ENCODE measurements around the gene STXBP5L.
"Not testable (repeated sequence)": the region's sequence is repeated elsewhere in the genome, so short reads cannot be mapped to it uniquely, and the experiment has no call there.

The STXBP5L gene

GRCh38 chr3:120928991-120929390 is 21.0 kb downstream of the STXBP5L start:
- no peak for DNase-seq (ENCODE audit: low spot score in 2 of 2)
- no peaks in the 10 kb centered on the region for H3K4me1 Mint-ChIP-seq
- H3K9me3 Mint-ChIP-seq = peaks cover 8% of the 10 kb centered on the region
- H3K36me3 Mint-ChIP-seq = no peaks in the 10 kb centered on the region
- no peak for ATAC-seq (ENCODE audit: low read depth)
- H3K4me3 Mint-ChIP-seq = no peak overlapping the region
- H3K27me3 Mint-ChIP-seq = no peaks in the 10 kb centered on the region
- H3K27ac Mint-ChIP-seq = no peak overlapping the region

- Mint-ChIP-seq H3K27me3 (no peaks in the 10 kb centered on the region), H3K4me1 (no peaks in the 10 kb centered on the region), H3K4me3 (no peak overlapping the region), H3K27ac (no peak overlapping the region), H3K36me3 (no peaks in the 10 kb centered on the region), H3K9me3 (peaks cover 8% of the 10 kb centered on the region)
- DNase-seq (ENCODE audit: low spot score in 2 of 2) = no peak
- no peak for ATAC-seq (ENCODE audit: low read depth)
Observed at GRCh38 chr3:120931593-120931992, 23.6 kb downstream of the STXBP5L start.

GRCh38 chr3:120956143-120956542 is 48.1 kb downstream of the STXBP5L start:
- H3K4me1 Mint-ChIP-seq = no peaks in the 10 kb centered on the region
- no peak overlapping the region for H3K4me3 Mint-ChIP-seq
- no peaks in the 10 kb centered on the region for H3K36me3 Mint-ChIP-seq
- no peak overlapping the region for H3K27ac Mint-ChIP-seq
- ATAC-seq (ENCODE audit: low read depth) = no peak
- H3K9me3 Mint-ChIP-seq = no peaks in the 10 kb centered on the region
- no peaks in the 10 kb centered on the region for H3K27me3 Mint-ChIP-seq
- DNase-seq (ENCODE audit: low spot score in 2 of 2) = no peak

GRCh38 chr3:120982608-120983320 is 74.8 kb downstream of the STXBP5L start:
- H3K9me3 Mint-ChIP-seq = peaks cover 20% of the 10 kb centered on the region
- DNase-seq (ENCODE audit: low spot score in 2 of 2) = no peak

GRCh38 chr3:120983321-120983665 is 75.3 kb downstream of the STXBP5L start:
- ATAC-seq (ENCODE audit: low read depth) (no peak), DNase-seq (ENCODE audit: low spot score in 2 of 2) (no peak)
- Mint-ChIP-seq H3K27ac (no peak overlapping the region), H3K4me3 (no peak overlapping the region), H3K27me3 (no peaks in the 10 kb centered on the region), H3K36me3 (no peaks in the 10 kb centered on the region), H3K9me3 (peaks cover 16% of the 10 kb centered on the region), H3K4me1 (no peaks in the 10 kb centered on the region)

More at GRCh38 chr3:120982608-120983320, 74.8 kb downstream of the STXBP5L start:
- Mint-ChIP-seq H3K27ac (no peak overlapping the region), H3K27me3 (no peaks in the 10 kb centered on the region), H3K36me3 (no peaks in the 10 kb centered on the region), H3K4me1 (no peaks in the 10 kb centered on the region), H3K4me3 (no peak overlapping the region)
- ATAC-seq (ENCODE audit: low read depth) = no peak

GRCh38 chr3:120983841-120984240 is 75.8 kb downstream of the STXBP5L start:
- DNase-seq (ENCODE audit: low spot score in 2 of 2) = no peak
- Mint-ChIP-seq H3K4me1 (no peaks in the 10 kb centered on the region), H3K27ac (no peak overlapping the region), H3K9me3 (peaks cover 16% of the 10 kb centered on the region), H3K27me3 (no peaks in the 10 kb centered on the region), H3K36me3 (no peaks in the 10 kb centered on the region), H3K4me3 (no peak overlapping the region)
- no peak for ATAC-seq (ENCODE audit: low read depth)

- no peak for ATAC-seq (ENCODE audit: low read depth)
- no peak overlapping the region for H3K27ac Mint-ChIP-seq
Observed at GRCh38 chr3:120985242-120985641, 77.2 kb downstream of the STXBP5L start.

GRCh38 chr3:120988994-120989393 is 81.0 kb downstream of the STXBP5L start:
- Mint-ChIP-seq H3K4me3 (no peak overlapping the region), H3K4me1 (no peaks in the 10 kb centered on the region), H3K9me3 (peaks cover 3% of the 10 kb centered on the region), H3K27me3 (no peaks in the 10 kb centered on the region), H3K27ac (no peak overlapping the region), H3K36me3 (no peaks in the 10 kb centered on the region)
- no peak for ATAC-seq (ENCODE audit: low read depth)
- DNase-seq (ENCODE audit: low spot score in 2 of 2) = no peak

More at GRCh38 chr3:120985242-120985641, 77.2 kb downstream of the STXBP5L start:
- no peaks in the 10 kb centered on the region for H3K27me3 Mint-ChIP-seq
- no peaks in the 10 kb centered on the region for H3K36me3 Mint-ChIP-seq
- no peak for DNase-seq (ENCODE audit: low spot score in 2 of 2)
- H3K4me3 Mint-ChIP-seq = no peak overlapping the region
- peaks cover 10% of the 10 kb centered on the region for H3K9me3 Mint-ChIP-seq
- no peaks in the 10 kb centered on the region for H3K4me1 Mint-ChIP-seq

- no peaks in the 10 kb centered on the region for H3K27me3 Mint-ChIP-seq
- H3K36me3 Mint-ChIP-seq = no peaks in the 10 kb centered on the region
- ATAC-seq (ENCODE audit: low read depth) (no peak), DNase-seq (ENCODE audit: low spot score in 2 of 2) (no peak)
- H3K9me3 Mint-ChIP-seq = peaks cover 6% of the 10 kb centered on the region
- H3K4me1 Mint-ChIP-seq = no peaks in the 10 kb centered on the region
- H3K4me3 Mint-ChIP-seq = no peak overlapping the region
- H3K27ac Mint-ChIP-seq = no peak overlapping the region
Observed at GRCh38 chr3:121018917-121019321, 110.9 kb downstream of the STXBP5L start.

- Mint-ChIP-seq H3K4me1 (no peaks in the 10 kb centered on the region), H3K9me3 (peaks cover 3% of the 10 kb centered on the region), H3K36me3 (no peaks in the 10 kb centered on the region), H3K4me3 (no peak overlapping the region), H3K27ac (no peak overlapping the region), H3K27me3 (peaks cover 1% of the 10 kb centered on the region)
- no peak for ATAC-seq (ENCODE audit: low read depth)
- no peak for DNase-seq (ENCODE audit: low spot score in 2 of 2)
Observed at GRCh38 chr3:121063628-121064027, 155.6 kb downstream of the STXBP5L start.

GRCh38 chr3:121064121-121064520 is 156.1 kb downstream of the STXBP5L start:
- Mint-ChIP-seq H3K4me1 (no peaks in the 10 kb centered on the region), H3K36me3 (no peaks in the 10 kb centered on the region), H3K27me3 (peaks cover 1% of the 10 kb centered on the region), H3K27ac (no peak overlapping the region), H3K9me3 (peaks cover 3% of the 10 kb centered on the region), H3K4me3 (no peak overlapping the region)
- ATAC-seq (ENCODE audit: low read depth) = no peak
- no peak for DNase-seq (ENCODE audit: low spot score in 2 of 2)

GRCh38 chr3:121072133-121072532 is 164.1 kb downstream of the STXBP5L start:
- no peak overlapping the region for H3K4me3 Mint-ChIP-seq
- H3K27me3 Mint-ChIP-seq = no peaks in the 10 kb centered on the region
- no peak for ATAC-seq (ENCODE audit: low read depth)
- no peak for DNase-seq (ENCODE audit: low spot score in 2 of 2)
- H3K36me3 Mint-ChIP-seq = no peaks in the 10 kb centered on the region
- H3K4me1 Mint-ChIP-seq = no peaks in the 10 kb centered on the region
- no peak overlapping the region for H3K27ac Mint-ChIP-seq
- no peaks in the 10 kb centered on the region for H3K9me3 Mint-ChIP-seq

- Mint-ChIP-seq H3K27ac (no peak overlapping the region), H3K4me1 (no peaks in the 10 kb centered on the region), H3K27me3 (no peaks in the 10 kb centered on the region), H3K36me3 (no peaks in the 10 kb centered on the region), H3K9me3 (no peaks in the 10 kb centered on the region), H3K4me3 (no peak overlapping the region)
- ATAC-seq (ENCODE audit: low read depth) (no peak), DNase-seq (ENCODE audit: low spot score in 2 of 2) (no peak)
Observed at GRCh38 chr3:121073011-121073410, 165.0 kb downstream of the STXBP5L start.

- DNase-seq (ENCODE audit: low spot score in 2 of 2) (no peak), ATAC-seq (ENCODE audit: low read depth) (no peak)
- H3K27me3 Mint-ChIP-seq = no peaks in the 10 kb centered on the region
- no peak overlapping the region for H3K27ac Mint-ChIP-seq
- H3K4me1 Mint-ChIP-seq = no peaks in the 10 kb centered on the region
- H3K36me3 Mint-ChIP-seq = no peaks in the 10 kb centered on the region
- peaks cover 2% of the 10 kb centered on the region for H3K9me3 Mint-ChIP-seq
- no peak overlapping the region for H3K4me3 Mint-ChIP-seq
Observed at GRCh38 chr3:121075191-121075590, 167.2 kb downstream of the STXBP5L start.

GRCh38 chr3:121078378-121079101 is 170.5 kb downstream of the STXBP5L start:
- H3K27ac Mint-ChIP-seq; H3K4me1 Mint-ChIP-seq; H3K4me3 Mint-ChIP-seq; H3K27me3 Mint-ChIP-seq; H3K36me3 Mint-ChIP-seq; H3K9me3 Mint-ChIP-seq; DNase-seq (ENCODE audit: low spot score in 2 of 2); ATAC-seq (ENCODE audit: low read depth): not testable (repeated sequence)
